Activated T-cell treated with anti-CD3 and anti-CD28 coated beads, Interleukin-2, amount 50 U/mL, for 72 hours (primary cell): Measurements from ENCODE around the gene TSPEAR. TPM values are rescaled to one million over a fixed set of nuclear protein-coding genes. Genes with fewer than 3 reads are reported as not detected.

Source experiments
- ATAC-seq, 2 donors: fragments of 150-1000 bp; cut with Tn5 transposase; replicated peaks in 1 of 2; 2 replicates each; pipeline ENCODE4 v1.10.0; 2021; ENCODE audit warnings: moderate library complexity in 2 of 2, mild to moderate bottlenecking in 1 of 2
- DNase-seq, 2 donors: peaks; one replicate each; pipeline ENCODE4 v3.0.0; 2021 to 2022; ENCODE audit warnings: mixed read lengths in 1 of 2
- H3K27ac Mint-ChIP-seq: one replicate; pipeline ENCODE4 v1.8.0; 2022; ENCODE audit warnings: mild to moderate bottlenecking, moderate library complexity, mixed read lengths
- H3K27me3 Mint-ChIP-seq: one replicate; pipeline ENCODE4 v1.8.0; 2022; ENCODE audit warnings: low read depth, mixed read lengths
- H3K36me3 Mint-ChIP-seq, 2 donors: one replicate each; pipeline ENCODE4 v1.8.0; 2022; ENCODE audit warnings: mixed read lengths in 2 of 2, mild to moderate bottlenecking in 1 of 2; ENCODE audit not compliant: insufficient read depth in 2 of 2
- H3K4me1 Mint-ChIP-seq: one replicate; pipeline ENCODE4 v1.8.0; 2022; ENCODE audit warnings: low read depth, mixed read lengths
- H3K4me3 Mint-ChIP-seq, 2 donors: one replicate each; pipeline ENCODE4 v1.8.0; 2022; ENCODE audit warnings: mild to moderate bottlenecking in 2 of 2, mixed read lengths in 2 of 2, moderate library complexity in 2 of 2
- H3K9me3 Mint-ChIP-seq, 2 donors: one replicate each; pipeline ENCODE4 v1.8.0; 2022; ENCODE audit warnings: mixed read lengths in 2 of 2
- total RNA-seq, 2 donors: library from RNA; stranded (reverse); gene quantifications; one replicate each; pipeline ENCODE4 v1.2.3, GENCODE V29; 2022

The TSPEAR gene
- total RNA-seq, 2 donors from 2014 or later, result not detected

- DNase-seq, result no peak
- Mint-ChIP-seq H3K4me3 (no peak overlapping the region), H3K27me3 (no peaks in the 10 kb centered on the region), H3K4me1 (no peaks in the 10 kb centered on the region), H3K9me3 (no peaks in the 10 kb centered on the region), H3K27ac (no peak overlapping the region), H3K36me3 (no peaks in the 10 kb centered on the region)
- ATAC-seq, result no peak
Observed at GRCh38 chr21:44751186-44751798, 39.9 kb upstream of the TSPEAR start.

- Mint-ChIP-seq H3K27me3 (no peaks in the 10 kb centered on the region), H3K36me3 (no peaks in the 10 kb centered on the region), H3K4me3 (no peak overlapping the region), H3K27ac (no peak overlapping the region), H3K9me3 (no peaks in the 10 kb centered on the region), H3K4me1 (no peaks in the 10 kb centered on the region)
- DNase-seq, result no peak
- no peak for ATAC-seq
Observed at GRCh38 chr21:44750675-44751025, 39.3 kb upstream of the TSPEAR start.

- Mint-ChIP-seq H3K27ac (no peak overlapping the region), H3K36me3 (no peaks in the 10 kb centered on the region), H3K27me3 (no peaks in the 10 kb centered on the region), H3K4me1 (no peaks in the 10 kb centered on the region), H3K4me3 (no peak overlapping the region), H3K9me3 (no peaks in the 10 kb centered on the region)
- ATAC-seq (no peak), DNase-seq (no peak)
Observed at GRCh38 chr21:44749759-44750674, 38.6 kb upstream of the TSPEAR start.

- no peaks in the 10 kb centered on the region for H3K4me1 Mint-ChIP-seq
- no peaks in the 10 kb centered on the region for H3K27me3 Mint-ChIP-seq
- no peaks in the 10 kb centered on the region for H3K9me3 Mint-ChIP-seq
- H3K36me3 Mint-ChIP-seq, result no peaks in the 10 kb centered on the region
- no peak overlapping the region for H3K27ac Mint-ChIP-seq
- DNase-seq (no peak), ATAC-seq (no peak)
- no peak overlapping the region for H3K4me3 Mint-ChIP-seq
Observed at GRCh38 chr21:44749116-44749758, 37.9 kb upstream of the TSPEAR start.

GRCh38 chr21:44748621-44749020 lies 37.2 kb upstream of the TSPEAR start:
- Mint-ChIP-seq H3K4me3 (no peak overlapping the region), H3K4me1 (no peaks in the 10 kb centered on the region), H3K9me3 (no peaks in the 10 kb centered on the region), H3K36me3 (no peaks in the 10 kb centered on the region), H3K27me3 (no peaks in the 10 kb centered on the region), H3K27ac (no peak overlapping the region)
- DNase-seq (no peak), ATAC-seq (no peak)

GRCh38 chr21:44742418-44743153 lies 31.2 kb upstream of the TSPEAR start:
- H3K4me3 Mint-ChIP-seq, result no peak overlapping the region
- H3K27me3 Mint-ChIP-seq, result no peaks in the 10 kb centered on the region
- no peaks in the 10 kb centered on the region for H3K9me3 Mint-ChIP-seq
- DNase-seq, result no peak
- H3K36me3 Mint-ChIP-seq, result no peaks in the 10 kb centered on the region
- no peaks in the 10 kb centered on the region for H3K4me1 Mint-ChIP-seq
- H3K27ac Mint-ChIP-seq, result no peak overlapping the region
- no peak for ATAC-seq

GRCh38 chr21:44741921-44742320 lies 30.5 kb upstream of the TSPEAR start:
- Mint-ChIP-seq H3K9me3 (no peaks in the 10 kb centered on the region), H3K4me1 (no peaks in the 10 kb centered on the region), H3K27ac (no peak overlapping the region), H3K36me3 (no peaks in the 10 kb centered on the region), H3K27me3 (no peaks in the 10 kb centered on the region), H3K4me3 (no peak overlapping the region)
- ATAC-seq, result no peak
- no peak for DNase-seq

GRCh38 chr21:44740742-44741141 lies 29.4 kb upstream of the TSPEAR start:
- no peaks in the 10 kb centered on the region for H3K36me3 Mint-ChIP-seq
- no peaks in the 10 kb centered on the region for H3K4me1 Mint-ChIP-seq
- H3K4me3 Mint-ChIP-seq, result no peak overlapping the region
- DNase-seq (no peak), ATAC-seq (no peak)
- H3K9me3 Mint-ChIP-seq, result no peaks in the 10 kb centered on the region
- no peak overlapping the region for H3K27ac Mint-ChIP-seq
- no peaks in the 10 kb centered on the region for H3K27me3 Mint-ChIP-seq

- H3K4me1 Mint-ChIP-seq, result no peaks in the 10 kb centered on the region
Observed at GRCh38 chr21:44739316-44739715, 27.9 kb upstream of the TSPEAR start.

GRCh38 chr21:44738621-44739020 lies 27.2 kb upstream of the TSPEAR start:
- Mint-ChIP-seq H3K4me1 (no peaks in the 10 kb centered on the region), H3K27ac (no peak overlapping the region), H3K27me3 (no peaks in the 10 kb centered on the region), H3K4me3 (no peak overlapping the region), H3K9me3 (no peaks in the 10 kb centered on the region), H3K36me3 (no peaks in the 10 kb centered on the region)
- no peak for ATAC-seq
- DNase-seq, result no peak

More at GRCh38 chr21:44739316-44739715, 27.9 kb upstream of the TSPEAR start:
- H3K27ac Mint-ChIP-seq, result no peak overlapping the region
- H3K36me3 Mint-ChIP-seq, result no peaks in the 10 kb centered on the region
- H3K4me3 Mint-ChIP-seq, result no peak overlapping the region
- DNase-seq, result no peak
- no peaks in the 10 kb centered on the region for H3K27me3 Mint-ChIP-seq
- no peaks in the 10 kb centered on the region for H3K9me3 Mint-ChIP-seq
- ATAC-seq, result no peak

- Mint-ChIP-seq H3K27ac (no peak overlapping the region), H3K9me3 (no peaks in the 10 kb centered on the region), H3K4me1 (no peaks in the 10 kb centered on the region)
Observed at GRCh38 chr21:44737706-44738354, 26.5 kb upstream of the TSPEAR start.

GRCh38 chr21:44736291-44737004 lies 25.1 kb upstream of the TSPEAR start:
- H3K27ac Mint-ChIP-seq, result no peak overlapping the region
- H3K9me3 Mint-ChIP-seq, result no peaks in the 10 kb centered on the region
- ATAC-seq (no peak), DNase-seq (no peak)
- no peaks in the 10 kb centered on the region for H3K36me3 Mint-ChIP-seq
- H3K4me1 Mint-ChIP-seq, result no peaks in the 10 kb centered on the region
- no peak overlapping the region for H3K4me3 Mint-ChIP-seq
- no peaks in the 10 kb centered on the region for H3K27me3 Mint-ChIP-seq

More at GRCh38 chr21:44737706-44738354, 26.5 kb upstream of the TSPEAR start:
- Mint-ChIP-seq H3K4me3 (no peak overlapping the region), H3K36me3 (no peaks in the 10 kb centered on the region), H3K27me3 (no peaks in the 10 kb centered on the region)
- no peak for DNase-seq
- ATAC-seq, result no peak
